ENCODE data around the gene PTPRD.

- TF ChIP-seq CTCF (IDR thresholded peaks at IDR 0.05) (no peak), EZH2phosphoT487 (IDR thresholded peaks at IDR 0.05) (no peak), EZH2 (IDR thresholded peaks at IDR 0.05) (no peak)
These were observed 2218.5 kb downstream of the PTPRD start for GRCh38 chr9:8394341-8394740.

Data from neural progenitor cell (in vitro differentiated cells).